ENCODE measurements around the gene IQCF5.
"Not testable (repeated sequence)": the region's sequence is repeated elsewhere in the genome, so short reads cannot be mapped to it uniquely, and the experiment has no call there.

Gene IQCF5

DNA sequence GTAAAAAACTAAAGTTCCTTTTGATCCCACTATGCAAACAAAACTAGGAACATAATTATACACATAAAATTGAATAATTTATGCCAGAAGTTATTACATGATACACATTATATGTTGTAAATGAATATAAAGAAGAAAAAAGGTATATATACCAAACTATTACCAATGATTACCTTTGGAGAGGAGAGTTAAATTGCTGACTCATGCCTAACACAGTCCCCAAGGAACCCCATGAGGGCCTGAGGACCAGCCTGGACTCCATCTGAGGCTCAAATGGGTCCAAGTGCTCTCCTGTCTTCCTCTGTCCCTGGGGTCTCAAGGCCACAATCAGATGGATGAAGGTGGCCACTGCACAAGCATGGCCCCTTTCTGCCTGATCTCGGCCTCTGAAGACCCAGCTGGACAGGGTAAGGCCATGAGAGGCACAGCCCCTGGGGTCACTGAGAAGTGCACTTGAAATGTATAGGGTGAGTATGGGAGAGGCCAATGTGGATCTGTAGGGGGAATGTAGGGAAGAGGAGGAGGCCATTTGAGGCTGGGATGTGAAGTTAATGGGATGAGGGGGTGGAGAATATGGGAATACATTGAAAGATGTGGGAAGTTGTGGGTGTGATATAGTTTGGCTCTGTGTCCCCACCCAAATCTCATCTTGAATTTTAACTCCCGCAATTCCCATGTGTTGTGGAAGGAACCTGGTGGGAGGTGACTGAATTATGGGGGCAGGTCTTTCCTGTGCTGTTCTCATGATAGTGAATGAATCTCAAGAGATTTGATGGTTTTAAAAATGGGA, 28.8 kb upstream of the IQCF5 start:
- Histone ChIP-seq H3K4me1 (ENCODE audit: low read depth, poor library complexity, severe bottlenecking) (no peaks in the 10 kb centered on the region), H3K36me3 (ENCODE audit: insufficient read depth) (no peaks in the 10 kb centered on the region), H4K20me1 (ENCODE audit: insufficient read depth) (no peaks in the 10 kb centered on the region), H3K79me2 (ENCODE audit: insufficient read depth, low read depth) (no peaks in the 10 kb centered on the region), H2AFZ (ENCODE audit: low read depth) (no peak overlapping the region), H3K27ac (no peak overlapping the region), H3K4me2 (no peak overlapping the region), H3K27me3 (ENCODE audit: insufficient read depth, low read depth) (no peaks in the 10 kb centered on the region), H3K9ac (no peak overlapping the region), H3K4me3 (IDR thresholded peaks at IDR 0.05; ENCODE audit: insufficient read depth, low read depth, low read length) (no peak overlapping the region)
- TF ChIP-seq, protein P1, sequence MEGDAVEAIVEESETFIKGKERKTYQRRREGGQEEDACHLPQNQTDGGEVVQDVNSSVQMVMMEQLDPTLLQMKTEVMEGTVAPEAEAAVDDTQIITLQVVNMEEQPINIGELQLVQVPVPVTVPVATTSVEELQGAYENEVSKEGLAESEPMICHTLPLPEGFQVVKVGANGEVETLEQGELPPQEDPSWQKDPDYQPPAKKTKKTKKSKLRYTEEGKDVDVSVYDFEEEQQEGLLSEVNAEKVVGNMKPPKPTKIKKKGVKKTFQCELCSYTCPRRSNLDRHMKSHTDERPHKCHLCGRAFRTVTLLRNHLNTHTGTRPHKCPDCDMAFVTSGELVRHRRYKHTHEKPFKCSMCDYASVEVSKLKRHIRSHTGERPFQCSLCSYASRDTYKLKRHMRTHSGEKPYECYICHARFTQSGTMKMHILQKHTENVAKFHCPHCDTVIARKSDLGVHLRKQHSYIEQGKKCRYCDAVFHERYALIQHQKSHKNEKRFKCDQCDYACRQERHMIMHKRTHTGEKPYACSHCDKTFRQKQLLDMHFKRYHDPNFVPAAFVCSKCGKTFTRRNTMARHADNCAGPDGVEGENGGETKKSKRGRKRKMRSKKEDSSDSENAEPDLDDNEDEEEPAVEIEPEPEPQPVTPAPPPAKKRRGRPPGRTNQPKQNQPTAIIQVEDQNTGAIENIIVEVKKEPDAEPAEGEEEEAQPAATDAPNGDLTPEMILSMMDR (conservative IDR thresholded peaks at IDR 0.05; ENCODE audit: low read depth, low read length): no peak

DNA sequence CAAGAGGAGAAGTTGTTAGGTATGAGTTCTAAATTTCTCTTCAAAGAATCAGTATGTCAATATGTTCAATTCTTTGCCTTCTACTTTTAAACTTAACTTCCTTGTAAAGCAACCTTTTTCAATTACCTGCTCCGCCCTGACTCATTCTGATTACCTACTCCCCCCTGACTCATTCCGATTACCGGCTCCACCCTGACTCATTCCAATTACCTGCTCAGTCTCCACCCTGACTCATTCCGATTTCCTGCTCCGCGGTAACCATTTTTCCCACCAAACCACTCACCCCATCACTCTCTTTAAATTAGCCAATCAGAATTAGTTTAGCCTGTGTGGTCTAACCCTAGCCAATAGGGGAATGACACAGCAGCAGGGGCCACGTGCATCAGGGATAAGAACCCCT, 27.0 kb upstream of the IQCF5 start:
- H3K36me3 ChIP-seq (ENCODE audit: insufficient read depth); H3K9ac ChIP-seq; H3K27me3 ChIP-seq (ENCODE audit: insufficient read depth, low read depth); H2AFZ ChIP-seq (ENCODE audit: low read depth); H3K79me2 ChIP-seq (ENCODE audit: insufficient read depth, low read depth); H3K4me2 ChIP-seq; H3K4me1 ChIP-seq (ENCODE audit: low read depth, poor library complexity, severe bottlenecking); H4K20me1 ChIP-seq (ENCODE audit: insufficient read depth); H3K4me3 ChIP-seq (IDR thresholded peaks at IDR 0.05; ENCODE audit: insufficient read depth, low read depth, low read length); H3K27ac ChIP-seq: not testable (repeated sequence)

DNA sequence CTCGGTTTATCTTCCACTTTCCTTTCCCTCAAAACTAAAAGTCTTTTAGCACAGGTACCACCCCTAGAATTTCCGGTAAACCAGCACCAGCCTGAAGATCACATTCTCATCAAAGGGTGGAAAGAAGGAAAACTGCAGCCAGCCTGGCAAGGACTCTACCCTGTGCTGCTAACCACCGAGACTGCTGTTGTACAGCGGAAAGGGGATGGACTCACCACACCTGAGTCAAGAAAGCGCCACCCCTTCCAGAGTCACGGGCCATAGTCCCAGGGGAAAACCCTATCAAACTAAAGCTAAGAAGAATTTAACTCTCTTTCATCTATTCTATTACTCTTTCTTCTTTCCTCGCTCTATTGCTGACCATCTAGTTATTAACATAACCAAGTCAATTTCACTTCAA, 24.6 kb upstream of the IQCF5 start:
- not testable (repeated sequence) for H3K9ac ChIP-seq; H3K79me2 ChIP-seq (ENCODE audit: insufficient read depth, low read depth); H4K20me1 ChIP-seq (ENCODE audit: insufficient read depth); H3K4me1 ChIP-seq (ENCODE audit: low read depth, poor library complexity, severe bottlenecking); H3K4me3 ChIP-seq (IDR thresholded peaks at IDR 0.05; ENCODE audit: insufficient read depth, low read depth, low read length); H3K27me3 ChIP-seq (ENCODE audit: insufficient read depth, low read depth); H3K4me2 ChIP-seq; H3K36me3 ChIP-seq (ENCODE audit: insufficient read depth); H3K27ac ChIP-seq; H2AFZ ChIP-seq (ENCODE audit: low read depth)

DNA sequence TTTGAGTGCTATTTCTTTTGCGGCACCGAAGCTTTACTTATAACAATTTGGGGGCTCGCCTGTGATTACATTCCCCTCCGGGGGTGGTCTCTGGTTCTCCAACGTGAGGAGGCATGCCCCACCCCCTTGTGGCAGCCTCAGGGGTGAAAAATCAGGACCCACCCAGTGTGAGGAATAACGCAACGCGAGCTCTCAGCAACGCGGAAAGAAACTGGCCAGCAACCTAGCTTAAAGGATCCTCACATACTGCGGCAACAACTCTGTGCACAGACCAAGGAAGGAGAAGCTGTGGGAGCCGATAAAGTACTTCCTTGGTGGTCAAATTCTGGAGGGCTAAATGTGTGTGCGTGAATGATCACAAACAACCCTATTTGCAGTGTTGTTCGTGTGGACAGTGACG, 22.0 kb upstream of the IQCF5 start:
- TF ChIP-seq, protein P1 (conservative IDR thresholded peaks at IDR 0.05; ENCODE audit: low read depth, low read length): no peak
- Histone ChIP-seq H3K4me1 (ENCODE audit: low read depth, poor library complexity, severe bottlenecking) (no peaks in the 10 kb centered on the region), H2AFZ (ENCODE audit: low read depth) (no peak overlapping the region), H4K20me1 (ENCODE audit: insufficient read depth) (no peaks in the 10 kb centered on the region), H3K4me3 (IDR thresholded peaks at IDR 0.05; ENCODE audit: insufficient read depth, low read depth, low read length) (no peak overlapping the region), H3K36me3 (ENCODE audit: insufficient read depth) (no peaks in the 10 kb centered on the region), H3K79me2 (ENCODE audit: insufficient read depth, low read depth) (no peaks in the 10 kb centered on the region), H3K27me3 (ENCODE audit: insufficient read depth, low read depth) (no peaks in the 10 kb centered on the region), H3K9ac (no peak overlapping the region), H3K27ac (no peak overlapping the region), H3K4me2 (no peak overlapping the region)

DNA sequence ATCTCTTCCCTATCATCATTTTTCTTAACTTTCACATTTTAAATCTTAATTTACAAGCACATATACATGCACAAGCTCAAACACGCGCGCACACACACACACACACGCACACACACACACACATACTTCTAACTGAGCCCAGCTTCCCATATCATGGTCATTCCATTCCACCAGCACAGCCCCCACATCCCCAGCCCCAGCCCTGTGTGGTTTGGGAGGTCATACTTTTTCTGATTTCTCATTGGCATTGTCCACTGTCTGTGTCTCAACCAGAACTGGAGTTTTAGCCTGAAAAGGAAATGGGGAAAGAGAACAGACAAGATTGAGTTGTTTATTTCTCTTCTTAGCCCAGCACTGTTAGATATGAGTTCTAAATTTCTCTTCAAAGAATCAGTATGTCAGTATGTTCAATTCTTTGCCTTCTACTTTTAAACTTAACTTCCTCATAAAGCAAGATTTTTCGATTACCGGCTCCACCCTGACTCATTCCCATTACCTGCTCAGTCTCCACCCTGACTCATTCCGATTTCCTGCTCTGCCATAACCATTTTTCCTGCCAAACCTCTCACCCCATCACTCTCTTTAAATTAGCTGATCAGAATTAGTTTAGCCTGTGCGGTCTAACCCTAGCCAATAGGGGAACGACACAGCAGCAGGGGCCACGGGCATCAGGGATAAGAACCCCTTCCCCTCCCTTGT, 21.4 kb upstream of the IQCF5 start:
- Histone ChIP-seq H3K79me2 (ENCODE audit: insufficient read depth, low read depth) (no peaks in the 10 kb centered on the region), H2AFZ (ENCODE audit: low read depth) (no peak overlapping the region), H3K9ac (no peak overlapping the region), H3K36me3 (ENCODE audit: insufficient read depth) (no peaks in the 10 kb centered on the region), H3K4me3 (IDR thresholded peaks at IDR 0.05; ENCODE audit: insufficient read depth, low read depth, low read length) (no peak overlapping the region), H3K4me1 (ENCODE audit: low read depth, poor library complexity, severe bottlenecking) (no peaks in the 10 kb centered on the region), H3K4me2 (no peak overlapping the region), H3K27me3 (ENCODE audit: insufficient read depth, low read depth) (no peaks in the 10 kb centered on the region), H3K27ac (no peak overlapping the region), H4K20me1 (ENCODE audit: insufficient read depth) (no peaks in the 10 kb centered on the region)
- TF ChIP-seq, protein P1 (conservative IDR thresholded peaks at IDR 0.05; ENCODE audit: low read depth, low read length): no peak
